GM19463 (cell line): ENCODE data around the gene TPM2.

ENCODE experiments used
- ATAC-seq: cut with Tn5 transposase; IDR thresholded peaks from one replicate; pipeline ENCODE4 v1.9.1; 2021; ENCODE audit warnings: mild to moderate bottlenecking, moderate library complexity; ENCODE audit not compliant: unreplicated experiment

The TPM2 gene

DNA sequence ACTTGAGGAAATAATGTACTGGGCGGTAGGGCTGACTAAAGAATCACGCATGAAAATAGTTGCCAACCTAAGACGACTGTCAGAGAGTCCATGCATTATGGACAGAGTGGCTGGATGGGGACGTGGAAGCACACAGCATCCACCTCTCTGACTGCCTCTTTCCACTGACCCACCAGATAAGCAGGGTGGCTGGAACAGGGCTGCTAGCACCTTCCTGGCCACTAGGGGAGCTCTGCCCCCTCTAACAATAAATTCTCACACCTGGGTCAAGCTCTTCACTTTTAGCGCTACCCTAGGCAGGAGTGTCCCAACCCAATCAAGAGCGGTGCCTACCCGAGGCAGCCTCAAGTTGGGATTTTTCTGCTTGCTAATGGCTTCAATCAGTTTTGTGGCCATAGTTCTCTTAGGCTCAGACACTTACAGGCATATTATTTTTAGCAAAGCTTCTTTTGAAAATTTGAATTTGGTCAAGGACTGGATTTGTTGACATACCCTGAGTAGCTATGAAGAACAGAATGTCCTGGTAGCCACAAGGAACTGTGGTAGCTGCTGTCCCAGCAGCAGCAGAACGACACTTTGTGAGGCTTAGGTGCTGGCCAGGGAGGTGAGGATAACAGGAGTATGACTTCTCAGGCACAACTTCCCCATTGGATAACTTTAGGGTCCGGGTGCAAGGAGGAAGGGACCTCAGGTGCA lies 6.9 kb upstream of the TPM2 start:
- peak; percentile 63 for ATAC-seq

DNA sequence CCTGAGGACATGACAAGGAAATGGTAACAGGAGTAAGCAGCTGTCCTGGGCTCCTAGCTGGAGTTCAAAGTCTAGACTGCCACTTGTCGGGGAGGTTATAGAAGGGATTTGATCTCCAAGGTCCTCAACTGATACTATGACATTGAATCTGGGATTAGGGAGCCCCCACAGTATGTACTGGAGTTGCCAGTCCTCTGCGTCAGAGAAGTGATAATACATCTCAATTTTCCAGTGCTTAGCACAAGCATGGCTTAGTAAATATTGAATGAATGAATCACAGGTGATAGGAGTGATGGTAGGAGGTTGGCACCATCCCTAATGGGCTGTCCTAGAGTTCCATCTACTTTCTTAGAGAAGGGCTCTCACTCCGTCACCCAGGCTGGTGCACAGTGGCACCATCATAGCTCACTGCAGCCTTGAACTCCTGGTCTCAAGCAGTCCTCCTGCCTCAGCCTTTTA lies 6.2 kb upstream of the TPM2 start:
- no peak for ATAC-seq

DNA sequence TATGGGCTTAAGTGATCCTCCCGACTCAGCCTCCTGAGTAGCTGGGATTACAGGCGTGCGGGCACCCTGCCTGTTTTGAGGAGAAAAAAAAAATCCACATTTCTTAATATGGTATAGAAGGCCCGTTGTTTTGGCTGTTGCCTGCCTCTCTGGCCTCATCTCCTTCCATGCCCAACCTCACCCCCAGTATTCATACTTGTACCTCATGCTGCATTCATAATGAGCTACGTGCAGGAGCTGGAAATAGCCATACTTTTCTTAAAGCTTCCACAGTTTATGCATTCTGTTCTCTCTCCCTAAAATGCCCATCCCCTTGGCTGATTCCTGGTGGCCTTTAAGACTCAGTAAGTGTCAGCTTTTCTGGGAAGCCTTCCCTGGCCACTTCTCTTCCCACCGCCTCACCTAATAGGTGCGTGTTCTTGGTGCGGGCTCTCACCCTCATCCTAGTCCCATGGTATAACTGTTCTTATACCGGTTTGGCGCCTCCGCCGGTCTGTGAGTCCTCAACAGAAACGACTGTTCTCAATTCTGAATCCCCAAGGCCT lies 2.1 kb upstream of the TPM2 start:
- no peak for ATAC-seq

DNA sequence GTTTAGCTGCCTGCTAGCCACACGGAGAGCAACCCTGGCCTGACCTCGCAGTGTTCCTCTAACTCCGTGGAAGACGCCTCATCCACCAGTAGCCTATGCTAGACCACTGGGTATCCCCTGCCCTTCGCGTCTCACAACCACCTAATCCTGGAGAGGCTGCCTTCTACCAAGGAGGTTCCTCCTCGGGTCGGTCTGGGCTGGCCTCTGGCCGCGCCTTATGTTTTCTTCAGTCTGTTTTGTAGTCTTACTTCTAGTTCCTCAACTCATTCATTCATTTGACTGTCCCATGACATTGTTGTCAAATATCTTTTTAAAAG lies 1.6 kb upstream of the TPM2 start:
- ATAC-seq = no peak

DNA sequence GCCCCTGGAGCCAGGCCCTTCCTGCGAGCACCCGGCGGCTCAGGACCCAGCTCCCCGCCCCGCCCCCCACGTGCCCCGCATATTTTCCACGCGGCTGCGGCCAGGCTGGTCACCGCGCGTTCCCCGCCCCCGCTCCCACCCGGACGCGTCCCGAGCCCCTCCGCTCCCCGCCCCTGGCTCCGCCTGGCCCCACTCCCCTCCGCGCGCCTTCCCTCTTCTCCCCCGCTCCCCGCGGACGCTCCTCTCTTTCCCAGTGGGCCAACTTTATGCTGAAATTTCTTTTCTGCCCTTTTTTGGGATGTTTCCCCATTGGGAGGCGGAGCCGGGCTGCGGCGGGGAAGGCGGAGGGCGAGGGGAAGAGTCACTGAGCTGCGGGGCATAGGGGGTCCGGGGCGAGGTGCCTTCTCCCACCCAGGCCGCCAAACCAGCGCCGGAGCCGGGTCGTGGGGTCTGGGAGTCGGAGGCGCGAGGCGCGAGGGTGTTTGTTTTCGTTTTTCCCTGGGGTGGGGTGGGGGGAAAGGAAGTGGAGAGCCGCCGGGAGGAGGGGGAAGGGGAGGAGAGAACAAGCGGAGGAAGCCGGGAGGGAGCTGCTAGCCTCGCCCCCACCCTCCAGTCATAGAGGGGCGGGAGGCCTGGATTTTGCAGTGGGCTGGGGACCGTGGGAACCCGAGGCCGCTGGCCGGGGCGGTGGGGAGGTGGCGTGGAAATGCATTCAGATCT lies 1.0 kb upstream of the TPM2 start:
- no peak for ATAC-seq

DNA sequence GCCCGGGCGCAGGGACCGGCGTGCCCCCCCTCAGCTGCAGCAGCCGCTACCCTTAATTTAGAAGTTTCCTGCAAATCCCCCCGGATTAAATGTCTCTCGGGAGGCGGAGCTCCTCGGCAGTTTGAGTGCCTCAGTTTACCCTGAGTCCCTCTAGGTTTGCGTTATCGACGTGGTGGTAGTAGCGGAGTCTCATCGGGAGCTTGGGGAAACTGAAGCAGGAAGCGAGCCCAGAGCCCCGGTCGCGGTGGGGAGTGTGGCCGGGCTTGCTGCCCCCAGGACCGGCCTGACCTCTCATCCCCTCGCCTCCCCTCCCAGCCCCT lies 529 bp upstream of the TPM2 start:
- ATAC-seq = no peak

DNA sequence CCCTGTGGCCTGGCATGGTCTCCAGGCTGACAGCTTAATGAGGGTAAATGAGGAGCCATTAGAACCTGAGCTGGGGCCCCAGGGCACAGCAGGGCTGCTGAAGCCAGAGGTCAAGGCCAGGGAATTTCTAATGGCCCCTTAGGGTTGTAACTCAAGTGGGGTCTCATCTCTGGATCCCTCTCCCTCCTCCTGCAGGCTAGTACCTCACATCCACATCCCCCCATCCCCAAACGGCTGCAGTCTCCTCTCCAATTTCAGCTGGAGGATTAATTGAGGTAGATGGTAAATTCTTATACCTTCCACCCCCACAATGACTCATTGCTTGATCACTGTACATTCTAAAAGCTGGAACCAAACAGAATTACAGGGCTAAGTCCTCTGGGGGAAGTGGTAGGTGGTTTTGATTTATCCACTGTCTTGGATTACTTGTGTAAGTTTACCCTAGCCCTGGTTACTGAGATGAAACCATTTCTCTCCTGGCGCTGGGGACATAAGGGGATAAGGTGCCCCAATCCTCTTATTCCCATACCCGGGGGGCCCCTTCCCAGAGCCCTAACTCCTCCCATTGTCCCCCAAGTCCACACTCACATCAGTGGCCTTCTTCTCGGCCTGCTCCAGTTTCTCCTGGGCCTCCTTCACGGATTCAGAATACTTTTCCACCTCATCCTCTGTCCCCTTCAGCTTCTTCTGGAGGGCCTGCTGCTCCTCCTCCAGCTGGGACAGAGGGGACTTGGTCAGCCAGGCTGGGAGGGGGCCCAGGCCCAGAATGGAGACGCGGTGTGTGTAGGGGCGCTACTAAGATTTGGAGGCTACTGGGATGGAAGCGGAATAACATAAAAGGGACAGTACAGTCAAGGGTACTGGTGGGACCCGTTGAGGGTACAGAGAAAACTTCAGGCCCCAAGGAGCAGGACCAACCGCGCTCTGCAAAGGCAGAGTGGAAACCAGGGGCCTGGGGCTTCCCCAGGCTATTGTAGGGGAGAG lies 875 bp downstream of the TPM2 start:
- ATAC-seq = no peak

DNA sequence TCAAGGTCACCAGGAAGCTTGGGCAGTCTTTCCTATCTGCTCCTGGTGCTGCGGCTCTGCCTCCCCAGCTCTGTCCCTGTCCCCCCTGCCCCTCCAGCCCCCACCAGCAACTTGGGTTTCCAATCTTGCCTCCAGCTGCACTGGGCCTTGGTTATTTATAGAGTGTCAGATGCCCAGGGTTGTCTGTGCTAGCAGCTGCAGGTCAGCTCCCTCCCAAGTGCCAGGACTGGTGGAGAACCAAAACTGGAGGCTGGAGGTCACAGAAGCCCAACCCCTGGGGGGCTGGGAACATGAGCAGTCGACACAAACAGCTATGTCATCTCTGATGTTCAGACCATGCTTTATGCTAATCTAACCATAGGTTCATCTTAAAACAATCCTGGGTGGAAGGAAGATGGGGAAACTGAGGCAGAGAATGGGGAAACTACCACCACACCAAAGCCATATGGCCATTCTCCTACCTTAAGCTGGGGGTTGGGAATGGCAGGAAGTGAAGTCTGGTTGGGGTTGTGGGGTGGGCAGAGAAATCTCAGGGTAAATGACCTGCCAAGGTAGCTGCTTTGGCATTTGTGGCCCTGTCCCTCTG lies 1.7 kb downstream of the TPM2 start:
- no peak for ATAC-seq

DNA sequence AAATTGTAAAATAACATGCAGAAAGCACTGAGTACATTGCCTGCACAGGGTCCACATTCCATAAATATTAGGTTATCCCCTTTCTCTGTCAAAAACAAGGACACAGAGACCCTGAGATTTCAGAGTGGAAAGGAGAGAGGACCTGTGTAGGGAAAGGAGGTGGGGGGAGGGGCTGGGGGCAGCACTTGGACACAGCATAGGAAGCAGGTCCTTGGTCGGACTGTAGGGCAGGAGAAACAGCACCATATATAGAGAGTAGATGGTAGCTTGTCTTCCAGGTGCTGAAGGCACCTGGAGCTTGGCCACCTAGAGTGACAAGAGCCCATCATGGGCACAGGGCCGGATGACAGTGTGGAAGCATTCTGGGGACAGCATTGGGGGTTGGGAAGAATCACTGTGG lies 2.4 kb downstream of the TPM2 start:
- no peak for ATAC-seq

DNA sequence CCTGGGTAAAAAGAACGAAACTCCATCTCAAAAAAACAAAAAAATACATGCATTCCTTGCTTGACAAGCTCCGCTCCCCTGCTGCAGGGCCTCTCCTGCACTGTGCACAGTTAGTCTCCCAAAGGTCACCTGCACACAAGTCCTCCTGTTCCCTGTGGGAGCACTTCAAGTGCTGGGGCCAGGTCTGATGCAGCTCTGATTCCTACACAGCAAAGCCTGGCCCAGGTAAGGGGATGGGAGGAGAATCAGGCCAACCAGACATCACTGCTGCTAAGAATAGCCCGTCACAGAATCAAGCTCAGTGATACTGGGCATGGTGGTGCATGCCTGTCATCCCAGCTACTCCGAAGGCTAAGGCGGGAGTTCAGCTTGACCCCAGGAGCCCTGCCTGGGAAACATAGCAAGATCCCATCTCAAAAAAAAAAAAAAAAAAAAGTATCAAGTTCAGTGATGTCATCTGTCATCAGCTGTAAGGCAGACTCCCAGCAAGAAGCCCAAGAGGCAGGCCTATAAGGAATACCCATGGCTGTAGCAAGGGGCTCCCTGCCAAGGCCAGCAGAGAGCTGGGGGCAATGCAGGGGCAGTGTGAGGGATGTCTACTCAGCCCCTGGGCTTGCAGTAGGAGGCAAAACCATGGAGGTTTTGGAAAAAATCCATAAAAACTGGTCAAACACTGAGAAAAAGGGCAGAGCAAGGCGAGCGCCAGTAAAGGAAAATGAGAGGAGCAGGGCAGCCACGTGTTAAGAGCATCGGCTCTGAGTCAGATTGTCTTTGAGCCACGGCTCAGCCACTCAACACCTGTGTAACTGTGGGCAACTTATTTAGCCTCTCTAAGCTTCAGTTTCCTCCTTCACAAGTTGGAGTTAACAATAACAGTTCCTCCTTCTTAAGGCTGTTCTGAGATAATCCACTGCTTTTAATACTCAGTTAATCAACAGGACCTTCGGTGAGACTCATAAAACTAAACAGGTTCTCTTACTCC lies 3.2 kb downstream of the TPM2 start:
- no peak for ATAC-seq

DNA sequence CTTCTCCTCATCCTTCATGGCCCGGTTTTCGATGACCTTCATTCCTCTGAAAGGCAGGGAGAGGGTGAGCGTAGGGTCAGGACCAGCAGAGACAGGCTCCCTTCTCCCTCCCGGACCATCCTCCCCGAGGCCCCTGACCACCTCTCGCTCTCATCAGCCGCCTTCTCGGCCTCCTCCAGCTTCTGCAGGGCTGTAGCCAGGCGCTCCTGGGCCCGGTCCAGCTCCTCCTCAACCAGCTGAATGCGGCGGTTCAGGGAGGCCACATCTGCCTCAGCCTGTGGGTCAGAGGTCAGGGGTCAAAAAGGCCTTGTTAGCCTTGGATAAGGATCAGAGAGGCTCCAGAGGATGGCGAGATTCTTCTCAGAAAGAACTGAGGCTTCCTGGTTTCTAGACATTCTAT lies 4.2 kb downstream of the TPM2 start:
- ATAC-seq = no peak

DNA sequence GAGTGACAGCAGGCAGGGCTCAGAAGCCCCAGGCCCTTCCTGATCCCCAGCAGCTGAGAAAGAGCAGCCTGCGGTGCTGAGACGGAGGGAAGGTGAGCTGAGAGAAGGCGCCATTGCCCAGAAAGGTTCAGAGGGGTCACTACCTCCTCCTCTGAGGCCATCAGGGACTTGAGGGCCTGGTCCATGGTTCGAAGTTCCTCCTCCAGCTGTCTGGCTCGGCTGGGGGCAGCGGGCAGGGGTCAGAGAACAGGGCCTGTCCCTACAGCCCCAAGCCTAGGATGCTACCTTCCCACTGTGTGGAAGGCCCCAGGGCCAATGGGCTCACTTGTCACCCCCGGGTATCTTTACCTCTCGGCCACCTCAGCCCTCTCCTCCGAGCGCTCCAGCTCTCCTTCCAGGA lies 4.8 kb downstream of the TPM2 start:
- no peak for ATAC-seq

DNA sequence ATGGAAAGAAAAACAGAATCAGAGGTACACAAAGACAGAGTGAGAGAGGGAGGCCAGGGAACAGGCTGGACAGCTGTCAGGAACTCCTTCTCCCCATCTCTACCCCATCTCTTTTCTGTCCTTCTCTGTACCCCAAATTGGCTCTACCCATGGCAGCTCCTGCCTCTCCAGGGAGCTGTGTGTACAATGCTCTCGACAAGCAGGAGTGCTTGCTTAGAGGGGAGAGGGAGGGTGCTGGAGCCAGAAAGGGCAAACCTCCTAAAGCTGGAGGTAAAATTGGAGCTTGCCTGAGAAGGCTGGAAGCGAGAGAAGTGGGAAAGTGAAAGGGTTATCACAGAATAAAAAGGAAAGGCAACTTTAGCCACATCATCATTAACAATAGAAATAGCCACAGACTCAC lies 6.4 kb downstream of the TPM2 start:
- no peak for ATAC-seq

DNA sequence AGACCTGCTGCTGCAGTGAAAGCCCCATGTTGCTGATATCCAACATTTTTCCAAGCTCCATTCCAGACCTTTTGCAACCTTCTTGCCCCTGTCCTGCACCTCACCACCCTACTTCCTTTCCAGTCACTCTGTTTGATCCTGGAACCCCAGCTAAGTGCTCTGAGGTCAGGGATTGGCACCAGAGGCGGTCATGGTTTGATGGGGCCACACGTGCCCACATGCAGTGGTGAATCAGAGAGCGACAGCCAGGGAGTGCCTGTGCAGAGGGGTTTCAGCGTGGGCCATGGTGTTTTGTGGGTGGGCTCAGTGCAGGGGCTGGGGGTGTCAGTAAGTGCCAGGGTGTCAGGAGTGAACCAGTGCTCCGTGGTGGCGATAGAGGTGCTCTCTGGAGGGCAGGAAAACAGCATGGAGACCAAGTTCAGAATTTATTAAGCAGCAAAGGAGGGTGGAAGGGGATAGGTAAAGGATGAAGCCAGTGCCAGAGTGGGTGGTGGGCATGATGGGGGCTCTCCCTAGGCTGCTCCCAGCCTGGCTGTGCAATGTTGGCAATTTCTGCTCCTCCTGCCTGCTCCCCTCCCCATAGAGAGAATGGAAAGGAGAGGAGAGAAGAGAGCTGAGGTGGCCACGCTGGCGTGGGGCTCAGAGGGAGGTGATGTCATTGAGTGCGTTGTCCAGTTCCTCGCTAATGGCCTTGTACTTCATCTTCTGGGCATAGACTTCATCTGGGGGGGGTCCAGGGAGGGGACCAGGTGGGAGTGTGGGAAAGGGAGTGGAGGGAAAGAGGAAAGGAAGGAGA lies 7.0 kb downstream of the TPM2 start:
- no peak for ATAC-seq

DNA sequence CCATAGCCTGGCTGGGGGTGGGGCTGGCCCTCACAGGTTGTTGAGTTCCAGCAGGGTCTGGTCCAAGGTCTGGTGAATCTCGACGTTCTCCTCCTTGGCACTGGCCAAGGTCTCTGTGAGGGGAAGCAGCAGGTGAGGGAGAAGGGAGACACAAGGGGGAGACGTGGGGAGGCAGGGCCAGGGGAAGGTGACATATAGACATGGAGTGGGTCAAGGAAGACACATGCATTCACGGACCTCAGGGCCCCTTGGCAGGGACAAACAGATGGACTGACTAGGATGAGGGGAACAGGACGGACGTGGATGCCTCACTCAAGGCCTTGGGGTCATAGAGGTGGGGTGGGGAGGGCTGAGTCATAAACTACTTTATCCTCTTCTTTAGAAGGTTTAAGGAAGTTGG lies 7.7 kb downstream of the TPM2 start:
- ATAC-seq = no peak

DNA sequence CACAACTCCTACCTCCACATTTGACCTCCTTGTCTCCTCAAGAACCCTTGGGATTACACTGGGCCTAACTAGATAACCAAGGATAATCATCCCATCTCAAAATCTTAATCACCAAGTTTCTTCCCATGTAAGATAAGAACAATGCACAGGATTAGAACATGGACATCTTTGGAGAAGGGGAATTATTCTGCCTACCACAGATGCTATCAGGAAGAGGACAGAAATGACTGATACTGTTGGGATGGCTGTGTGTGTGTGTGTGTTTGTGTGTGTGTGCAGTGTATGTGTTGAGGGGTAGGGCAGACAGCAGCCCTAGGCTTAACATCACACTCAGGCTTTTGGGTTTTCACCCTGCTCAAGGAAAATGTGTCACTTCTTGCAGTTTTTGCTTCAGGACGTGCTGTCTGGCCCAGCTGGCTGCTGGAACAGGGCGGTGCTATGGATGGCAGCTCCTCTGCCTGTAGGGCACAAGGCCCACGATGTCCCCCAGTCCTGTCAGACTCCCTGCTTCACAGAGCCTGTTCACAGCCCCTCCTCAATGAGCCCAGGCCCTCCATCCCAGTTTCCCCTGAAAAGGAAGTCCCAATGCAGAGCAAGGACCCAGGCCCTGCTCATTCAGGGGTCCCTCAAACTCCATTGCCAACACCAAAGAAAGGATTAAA lies 8.3 kb downstream of the TPM2 start:
- ATAC-seq = no peak

DNA sequence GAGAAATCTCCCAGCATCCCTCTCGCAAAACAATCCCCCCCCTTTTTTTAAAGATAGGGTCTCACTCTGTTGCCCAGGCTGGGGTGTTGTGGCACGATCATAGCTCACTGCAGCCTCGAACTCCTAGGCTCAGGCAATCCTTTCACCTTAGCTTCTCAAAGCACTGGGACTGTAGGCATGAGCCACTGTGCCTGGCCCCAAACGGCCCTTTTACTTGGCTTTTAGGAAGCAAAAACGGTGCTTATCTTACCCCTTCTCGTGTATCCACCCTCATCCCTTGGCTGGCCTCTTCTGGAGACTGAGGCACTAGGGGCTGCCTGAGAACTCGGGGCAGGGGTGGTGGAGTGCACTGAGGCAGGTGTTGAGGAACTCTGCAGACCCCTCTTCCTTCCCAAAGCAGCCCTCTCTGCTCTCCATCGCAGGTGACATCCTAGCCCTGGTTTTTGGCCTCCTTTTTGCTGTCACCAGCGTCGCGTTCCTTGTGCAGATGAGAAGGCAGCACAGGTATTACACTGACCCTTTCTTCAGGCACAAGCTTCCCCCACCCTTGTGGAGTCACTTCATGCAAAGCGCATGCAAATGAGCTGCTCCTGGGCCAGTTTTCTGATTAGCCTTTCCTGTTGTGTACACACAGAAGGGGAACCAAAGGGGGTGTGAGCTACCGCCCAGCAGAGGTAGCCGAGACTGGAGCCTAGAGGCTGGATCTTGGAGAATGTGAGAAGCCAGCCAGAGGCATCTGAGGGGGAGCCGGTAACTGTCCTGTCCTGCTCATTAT lies 9.2 kb downstream of the TPM2 start:
- peak; percentile 83 for ATAC-seq

DNA sequence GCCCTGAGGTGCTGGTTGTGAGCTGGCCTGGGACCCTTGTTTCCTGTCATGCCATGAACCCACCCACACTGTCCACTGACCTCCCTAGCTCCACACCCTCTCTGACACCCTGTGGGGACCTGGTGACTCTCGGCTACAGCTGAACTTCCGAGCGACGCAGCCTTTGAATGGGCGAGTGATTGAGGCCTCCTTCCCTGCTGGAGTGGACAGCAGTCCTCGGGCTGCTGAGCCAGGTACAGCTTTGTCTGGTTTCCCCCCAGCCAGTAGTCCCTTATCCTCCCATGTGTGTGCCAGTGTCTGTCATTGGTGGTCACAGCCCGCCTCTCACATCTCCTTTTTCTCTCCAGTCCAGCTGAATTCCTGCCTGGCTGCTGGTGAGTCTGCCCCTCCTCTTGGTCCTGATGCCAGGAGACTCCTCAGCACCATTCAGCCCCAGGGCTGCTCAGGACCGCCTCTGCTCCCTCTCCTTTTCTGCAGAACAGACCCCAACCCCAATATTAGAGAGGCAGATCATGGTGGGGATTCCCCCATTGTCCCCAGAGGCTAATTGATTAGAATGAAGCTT lies 9.9 kb downstream of the TPM2 start:
- no peak for ATAC-seq
